NT2/D1 (cell line): ENCODE data around the gene PTPRO.

Experiments used
- SUZ12 ChIP-seq: IDR thresholded peaks from 2 replicates; pipeline ENCODE4 v1.6.1; 2011; ENCODE audit not compliant: insufficient read length, insufficient read depth; ENCODE audit errors: extremely low read depth
- YY1 ChIP-seq: IDR thresholded peaks from 2 replicates; pipeline ENCODE4 v1.6.1; 2011; ENCODE audit not compliant: insufficient read length, insufficient read depth
- ZNF274 ChIP-seq: IDR thresholded peaks from 2 replicates; pipeline ENCODE4 v1.6.1; 2011; ENCODE audit warnings: mild to moderate bottlenecking, low read depth, low read length

GRCh38 chr12:15636060-15636890 is 314.0 kb downstream of the PTPRO start:
- TF ChIP-seq YY1 (no peak), SUZ12 (no peak), ZNF274 (no peak)
